ENCODE data around the gene LIMS2. TPM values are rescaled to one million over a fixed set of nuclear protein-coding genes. Genes with fewer than 3 reads are reported as not detected.

LIMS2 gene
- total RNA-seq, 2 donors from 2014 or later, result 210 to 235 TPM

- intact Hi-C loops (cut with DNase I), result no loop called here
- peak; percentile 81 for DNase-seq (ENCODE audit: low spot score)
Measured at GRCh38 chr2:127650785-127651380, 24.4 kb downstream of the LIMS2 start.

GRCh38 chr2:127650041-127650784 lies 25.1 kb downstream of the LIMS2 start:
- intact Hi-C loops (cut with DNase I), result no loop called here
- peak; percentile 76 for DNase-seq (ENCODE audit: low spot score)

GRCh38 chr2:127649684-127650040 lies 25.7 kb downstream of the LIMS2 start:
- intact Hi-C loops (cut with DNase I), result loop anchor here in 1 of 2 donors (5.0 kb wide), 1 partner anchor 48 kb away; no protein-coding TSS in a partner anchor
- peak; percentile 95 for DNase-seq (ENCODE audit: low spot score)

- DNase-seq (ENCODE audit: low spot score), result peak; percentile 81
- intact Hi-C loops (cut with DNase I), result loop anchor here in 1 of 2 donors (5.0 kb wide), 1 partner anchor 48 kb away; no protein-coding TSS in a partner anchor
Measured at GRCh38 chr2:127649100-127649611, 26.2 kb downstream of the LIMS2 start.

GRCh38 chr2:127648321-127648720 lies 27.0 kb downstream of the LIMS2 start:
- peak; percentile 52 for DNase-seq (ENCODE audit: low spot score)
- intact Hi-C loops (cut with DNase I), result loop anchor here in 1 of 2 donors (5.0 kb wide), 1 partner anchor 49 kb away; no protein-coding TSS in a partner anchor

GRCh38 chr2:127647242-127648190 lies 27.8 kb downstream of the LIMS2 start:
- intact Hi-C loops (cut with DNase I), result loop anchor here in 1 of 2 donors (5.0 kb wide), 1 partner anchor 50 kb away; no protein-coding TSS in a partner anchor
- DNase-seq (ENCODE audit: low spot score), result peak; percentile 90

GRCh38 chr2:127646487-127647241 lies 28.7 kb downstream of the LIMS2 start:
- intact Hi-C loops (cut with DNase I), result loop anchor here in 1 of 2 donors (5.0 kb wide), 1 partner anchor 51 kb away; no protein-coding TSS in a partner anchor
- peak; percentile 78 for DNase-seq (ENCODE audit: low spot score)

- peak; percentile 77 for DNase-seq (ENCODE audit: low spot score)
- intact Hi-C loops (cut with DNase I), result loop anchor here in 1 of 2 donors (5.0 kb wide), 1 partner anchor 52 kb away; no protein-coding TSS in a partner anchor
Measured at GRCh38 chr2:127645395-127646291, 29.7 kb downstream of the LIMS2 start, which contains the start of gene GPR17. Gene GPR17 (plus strand): TSS chr2:127646153. CDS start chr2:127650736, 4,583 bp downstream.

- DNase-seq (ENCODE audit: low spot score), result no peak
- intact Hi-C loops (cut with DNase I), result loop anchor here in 1 of 2 donors (5.0 kb wide), 1 partner anchor 52 kb away; no protein-coding TSS in a partner anchor
Measured at GRCh38 chr2:127645026-127645394, 30.3 kb downstream of the LIMS2 start.

- intact Hi-C loops (cut with DNase I), result loop anchor here in 1 of 2 donors (5.0 kb wide), 2 partner anchors 53 to 117 kb away; partner anchors contain the start of gene IWS1
- no peak for DNase-seq (ENCODE audit: low spot score)
Measured at GRCh38 chr2:127644066-127645025, 31.0 kb downstream of the LIMS2 start.

- intact Hi-C loops (cut with DNase I), result loop anchor here in 1 of 2 donors (5.0 kb wide), 1 partner anchor 116 kb away; the partner anchor contains the start of gene IWS1
- DNase-seq (ENCODE audit: low spot score), result no peak
Measured at GRCh38 chr2:127643439-127644065, 31.8 kb downstream of the LIMS2 start.

GRCh38 chr2:127642706-127643438 lies 32.5 kb downstream of the LIMS2 start:
- intact Hi-C loops (cut with DNase I), result loop anchor here in 1 of 2 donors (5.0 kb wide), 1 partner anchor 116 kb away; the partner anchor contains the start of gene IWS1

GRCh38 chr2:127641846-127642507 lies 33.4 kb downstream of the LIMS2 start:
- no peak for DNase-seq (ENCODE audit: low spot score)
- intact Hi-C loops (cut with DNase I), result loop anchor here in 1 of 2 donors (5.0 kb wide), 1 partner anchor 115 kb away; the partner anchor contains the start of gene IWS1

More at GRCh38 chr2:127642706-127643438, 32.5 kb downstream of the LIMS2 start:
- DNase-seq (ENCODE audit: low spot score), result no peak

- intact Hi-C loops (cut with DNase I), result loop anchor here in 1 of 2 donors (5.0 kb wide), 1 partner anchor 114 kb away; the partner anchor contains the start of gene IWS1
Measured at GRCh38 chr2:127641133-127641532, 34.2 kb downstream of the LIMS2 start.

More at GRCh38 chr2:127641133-127641532, 34.2 kb downstream of the LIMS2 start:
- DNase-seq (ENCODE audit: low spot score), result no peak
